HG03354 (cell line): ENCODE measurements around the gene FIBP.

Source experiments
- ATAC-seq: cut with Tn5 transposase; IDR thresholded peaks from one replicate; pipeline ENCODE4 v1.9.1; 2021; ENCODE audit warnings: mild to moderate bottlenecking; ENCODE audit not compliant: unreplicated experiment, poor library complexity, severe bottlenecking

Gene FIBP

DNA sequence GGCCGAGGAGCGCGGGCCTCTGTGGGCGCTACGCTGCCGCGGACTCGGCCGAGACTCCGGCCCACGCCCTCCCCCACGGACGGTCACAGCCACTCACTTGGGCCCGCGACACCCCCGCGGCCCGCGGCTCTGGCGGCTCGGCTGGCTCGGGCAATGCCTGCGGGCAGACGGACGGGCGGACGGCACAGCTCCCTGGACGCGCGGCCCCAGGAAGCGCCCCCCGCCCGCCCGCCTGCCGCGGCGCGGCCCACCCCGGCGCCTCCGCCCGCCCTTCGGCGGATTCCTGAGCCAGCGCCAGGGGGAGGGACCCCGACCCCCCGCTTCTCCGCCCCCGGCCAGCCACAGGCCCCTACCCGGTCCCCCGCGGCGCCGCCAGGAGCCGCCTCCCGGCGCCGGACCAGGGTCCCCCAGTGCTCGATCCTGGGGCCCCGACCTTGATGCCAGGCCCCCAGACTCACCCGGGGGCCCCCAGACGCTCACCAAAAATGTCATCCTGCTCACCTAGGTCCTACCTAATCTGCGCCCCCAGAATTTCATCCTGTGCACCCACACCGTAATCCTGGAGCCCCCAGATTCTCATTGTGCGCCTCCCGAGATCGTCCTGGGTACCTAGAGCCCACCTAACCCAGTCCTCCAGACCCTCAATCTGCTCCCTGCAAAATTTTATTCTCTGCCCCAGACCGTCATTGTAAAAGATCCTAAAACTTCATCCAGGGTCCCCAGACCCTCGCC lies 15.5 kb downstream of the FIBP start, which contains the start of gene EFEMP2:
TSS of gene EFEMP2 (minus strand) at position 215 of the 732 bp plus-strand sequence. CDS start 446 bp downstream, outside the sequence.
- ATAC-seq, result no peak

GRCh38 chr11:65871811-65872548 lies 16.3 kb downstream of the FIBP start:
- ATAC-seq, result no peak

DNA sequence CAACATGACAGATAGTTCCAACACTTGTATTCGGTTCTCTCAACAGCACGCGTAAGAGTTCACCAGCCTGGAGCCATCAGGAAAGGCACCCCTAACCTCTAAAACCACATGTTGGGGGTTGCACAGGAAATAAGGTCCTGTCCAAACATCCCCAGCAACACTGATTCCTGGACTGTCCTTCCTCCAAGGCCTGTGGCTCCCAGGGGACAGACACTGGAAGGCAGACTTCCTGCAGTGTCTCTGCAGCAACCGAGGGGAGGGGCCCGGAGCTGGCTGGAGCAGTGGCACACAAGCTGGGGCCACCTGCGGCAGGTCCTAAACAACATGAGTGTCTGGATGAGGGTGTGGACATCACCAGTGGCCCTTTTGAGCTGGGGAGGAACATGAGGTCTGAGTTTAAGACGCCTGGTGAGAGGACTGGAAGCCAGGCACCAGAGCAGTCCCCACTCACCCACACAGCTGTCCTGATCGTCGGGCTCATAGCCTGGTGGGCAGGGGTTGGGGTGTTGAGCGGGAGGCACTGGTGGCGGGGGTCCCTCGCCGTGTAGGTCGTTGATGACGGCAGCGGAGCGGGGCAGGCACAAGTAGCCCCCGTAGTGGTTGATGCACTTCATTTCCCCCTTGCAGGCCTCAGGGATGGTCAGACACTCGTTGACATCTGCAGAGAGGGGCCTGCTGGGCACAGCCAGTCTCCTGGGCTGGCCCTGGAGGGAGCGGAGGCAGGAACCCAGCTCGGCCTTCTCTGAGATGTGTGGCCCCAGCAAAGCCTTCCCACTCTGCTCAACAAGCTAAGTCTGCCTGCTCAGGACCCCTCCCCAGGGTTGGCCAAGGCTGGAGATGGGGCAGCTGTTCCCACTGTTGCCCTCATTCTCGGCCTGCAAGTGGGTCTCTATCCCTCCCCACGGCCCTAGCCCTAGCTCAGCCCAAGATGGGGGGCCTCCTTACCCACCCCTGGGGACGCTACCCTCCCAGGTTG lies 17.3 kb downstream of the FIBP start:
- ATAC-seq, result no peak

GRCh38 chr11:65870307-65870658 lies 18.0 kb downstream of the FIBP start:
- no peak for ATAC-seq

DNA sequence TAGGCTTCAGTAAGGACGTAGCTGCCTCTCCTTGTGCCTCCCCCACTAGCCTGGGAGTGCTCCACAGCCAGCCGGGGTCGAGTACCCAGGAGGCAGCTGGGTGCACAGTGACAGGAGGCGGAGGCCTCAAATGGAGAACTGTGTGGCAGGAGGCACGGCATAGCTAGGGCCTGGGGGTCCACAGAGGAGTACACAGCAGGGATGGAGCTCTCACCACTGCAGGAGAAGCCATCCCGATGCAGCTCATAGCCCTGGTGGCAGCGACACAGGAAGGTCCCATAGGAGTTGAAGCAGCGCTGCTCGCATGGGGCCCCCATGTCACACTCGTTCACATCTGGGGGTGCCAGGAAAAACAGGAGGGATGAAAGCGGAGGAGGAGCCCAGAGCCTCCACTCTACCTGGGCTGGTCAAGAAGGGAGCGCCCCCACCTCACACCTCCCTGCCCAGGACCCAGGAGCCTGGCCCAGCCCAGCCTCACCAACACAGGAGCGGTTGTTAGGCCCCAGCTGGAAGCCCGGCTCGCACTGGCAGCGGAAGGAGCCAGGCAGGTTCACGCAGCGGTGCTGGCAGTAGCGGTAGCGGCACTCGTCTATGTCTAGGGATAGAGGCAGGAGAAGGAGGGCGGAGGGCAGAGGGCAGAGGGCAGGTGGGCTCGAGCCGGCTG lies 18.5 kb downstream of the FIBP start:
- ATAC-seq, result no peak

DNA sequence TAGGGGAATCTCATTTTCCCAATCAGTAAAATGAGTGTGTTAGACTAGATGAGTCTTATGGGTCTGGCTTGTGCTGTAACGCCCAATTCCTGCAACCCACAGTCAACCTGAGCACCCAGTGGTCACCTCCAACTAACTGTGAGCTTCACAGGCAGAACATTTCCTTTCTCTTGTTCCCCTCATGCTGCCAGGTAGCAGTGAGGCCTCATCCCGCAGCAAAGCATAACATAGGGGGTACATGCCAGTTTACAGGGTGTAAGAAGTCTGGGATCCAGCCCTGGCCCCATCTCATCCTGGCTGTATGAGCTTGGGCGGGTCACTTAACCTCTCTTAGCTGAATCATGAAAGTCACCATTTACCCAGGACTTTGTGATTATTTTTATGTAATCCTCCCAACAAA lies 19.4 kb downstream of the FIBP start:
- ATAC-seq, result no peak

- ATAC-seq, result no peak
Observed at GRCh38 chr11:65868076-65868667, 20.1 kb downstream of the FIBP start.

DNA sequence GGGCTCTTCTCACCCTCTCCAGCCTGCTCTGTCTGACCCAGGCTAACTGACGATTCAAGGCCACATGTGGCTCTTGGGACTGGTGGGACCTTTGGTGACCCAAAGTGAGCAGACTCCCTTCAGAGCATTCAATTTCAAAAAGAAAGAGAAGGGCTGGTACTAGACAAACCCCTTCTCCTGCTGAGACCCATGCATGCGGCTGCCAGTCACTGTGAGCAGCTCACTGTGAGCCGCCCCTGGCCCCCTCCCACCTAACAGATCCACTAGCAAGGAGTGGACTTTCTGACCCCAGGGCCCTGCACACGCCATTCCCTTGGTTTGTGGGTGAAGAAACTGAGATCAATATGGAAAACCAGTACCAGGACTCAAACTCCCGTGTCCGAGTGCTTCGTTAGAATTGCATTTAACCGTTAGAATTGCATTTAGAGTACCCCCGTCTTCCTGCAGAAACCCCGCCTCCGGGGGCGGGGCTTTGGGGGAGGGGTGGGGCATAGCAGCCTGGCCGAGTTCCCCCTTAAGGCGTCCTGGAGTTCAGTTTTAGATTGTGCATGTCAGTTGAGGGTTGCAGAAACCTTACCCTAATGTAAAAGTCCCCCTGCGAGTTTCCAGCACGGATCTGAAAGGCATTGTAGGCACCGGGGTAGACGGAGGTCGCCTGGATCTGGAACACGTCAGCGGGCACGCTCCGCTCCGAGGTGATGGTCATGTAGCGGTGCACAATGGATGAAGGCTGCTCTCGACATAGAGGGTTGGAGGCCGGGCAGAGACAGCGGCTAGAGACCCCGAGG lies 20.8 kb downstream of the FIBP start:
- ATAC-seq, result no peak

DNA sequence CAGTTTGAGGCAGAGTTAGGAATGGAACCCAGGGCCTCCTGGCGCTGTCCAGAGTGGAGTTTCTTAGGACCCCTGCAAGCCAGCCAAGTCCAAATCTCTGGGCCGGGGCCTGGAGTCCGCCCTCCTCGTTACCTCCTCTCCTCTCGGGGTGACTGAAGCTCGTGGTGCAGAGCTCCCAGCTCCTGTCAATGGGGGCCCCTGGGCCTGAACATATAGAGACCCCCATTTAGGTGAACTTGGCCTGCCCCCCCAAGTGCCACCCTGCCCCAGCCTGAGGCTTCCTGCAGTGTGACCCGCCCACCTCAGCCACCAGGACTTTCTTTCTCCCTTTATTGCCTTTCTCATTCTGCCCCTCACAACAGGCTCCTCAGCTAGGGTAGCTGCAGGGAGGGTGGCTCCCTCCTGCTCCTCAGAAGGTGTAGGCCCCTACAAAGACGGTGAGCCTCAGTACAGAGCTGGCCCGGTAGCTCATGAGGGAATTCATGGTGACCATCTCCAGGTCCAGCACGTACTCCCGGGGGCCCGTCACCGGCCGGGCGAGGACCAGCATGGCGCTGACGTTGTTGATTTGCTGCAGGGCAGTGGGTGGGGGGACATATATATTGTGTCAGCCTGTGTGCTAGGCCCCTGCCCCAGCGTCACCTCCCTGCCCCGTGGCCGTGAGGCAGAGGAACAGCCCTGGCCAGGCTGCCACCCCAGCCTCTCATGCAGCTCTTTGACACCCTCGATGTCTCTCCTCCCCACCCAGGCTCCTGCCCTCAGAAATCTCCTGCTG lies 21.6 kb downstream of the FIBP start:
- ATAC-seq, result no peak

GRCh38 chr11:65865550-65866172 lies 22.6 kb downstream of the FIBP start:
- ATAC-seq, result no peak

- ATAC-seq, result no peak
Observed at GRCh38 chr11:65864706-65865471, 23.4 kb downstream of the FIBP start.

GRCh38 chr11:65863889-65864705 lies 24.2 kb downstream of the FIBP start:
- ATAC-seq, result no peak

- no peak for ATAC-seq
Observed at GRCh38 chr11:65862941-65863888, 25.1 kb downstream of the FIBP start.

GRCh38 chr11:65862191-65862735 lies 26.0 kb downstream of the FIBP start:
- no peak for ATAC-seq
